Adrenal gland (tissue), 12 donors: ENCODE measurements around the gene ZNF425. TPM values are rescaled to one million over a fixed set of nuclear protein-coding genes. Genes with fewer than 3 reads are reported as not detected.
A peak's percentile ranks its signal among the peaks of the same experiment; 100 is the strongest.
"Not testable (repeated sequence)": the region's sequence is repeated elsewhere in the genome, so short reads cannot be mapped to it uniquely, and the experiment has no call there.

Experiments used
- DNase-seq, 7 donors: peaks; one replicate each; pipeline ENCODE4 v3.0.0-alpha.2; 2019 to 2020
- H3K27ac ChIP-seq, 5 donors: fragments of 200-600 bp; sonication (generic) in 4 of 5; 1 replicate in 3 of 5; 2 replicates in 2 of 5; pipeline versions ENCODE4 v1.5.1 to v1.8.0; 2016 to 2020; ENCODE audit warnings: mild to moderate bottlenecking in 1 of 5
- H3K27me3 ChIP-seq: fragments of 200-600 bp; 2 replicates; pipeline ENCODE4 v1.8.0; 2021
- H3K36me3 ChIP-seq, 2 donors: fragments of 200-600 bp; replicated peaks in 1 of 2; 1 replicate in 1 of 2; 2 replicates in 1 of 2; pipeline versions ENCODE4 v1.5.1 to v1.8.0; 2018 to 2022
- H3K4me1 ChIP-seq, 2 donors: fragments of 200-600 bp; replicated peaks in 1 of 2; 1 replicate in 1 of 2; 2 replicates in 1 of 2; pipeline versions ENCODE4 v1.5.1 to v1.8.0; 2018 to 2021
- H3K4me3 ChIP-seq, 4 donors: fragments of 200-600 bp; sonication (generic) in 3 of 4; one replicate each; pipeline ENCODE4 v1.5.1; 2016 to 2018
- H3K9me3 ChIP-seq, 3 donors: fragments of 200-600 bp; sonication (generic) in 1 of 3; replicated peaks in 1 of 3; 1 replicate in 2 of 3; 2 replicates in 1 of 3; pipeline versions ENCODE4 v1.5.1 to v1.8.0; 2016 to 2021
- POLR2A ChIP-seq, 2 donors: fragments of 450-650 bp; IDR thresholded peaks; one replicate each; pipeline ENCODE4 v1.6.1; 2017; ENCODE audit warnings: antibody characterized with exemption in 2 of 2, mild to moderate bottlenecking in 2 of 2, moderate library complexity in 1 of 2
- WGBS, 4 donors: extraction: QIAGEN DNeasy Blood & Tissue Kit in 2 of 4; methylation state at CpG; one replicate each; pipeline versions ENCODE4 v1.1.5 to v1.1.7; 2013 to 2017; 5-methylcytosine and 5-hydroxymethylcytosine counted together
- intact Hi-C, 2 donors: fragments of 100-400 bp; cut with DNase I; formaldehyde crosslinking; loops; one replicate each; pipeline versions ENCODE4 v1.14.1 to v1.15.0; 2022 to 2023
- polyA plus RNA-seq, 3 donors: library from polyadenylated mRNA; stranded (reverse); fragments of 200-250 nt in 2 of 3; fragments of 350-450 nt in 1 of 3; fragmentation: Illumina TruSeq in 1 of 3; extraction: RNeasy Lipid Tissue Mini Kit (QIAGEN cat#74804) in 1 of 3; gene quantifications; one replicate each; pipeline ENCODE4 v1.2.3, GENCODE V29; 2013 to 2014
- total RNA-seq, 9 donors: library from RNA; depleted of rRNA in 4 of 9; stranded (reverse); fragments of >200 nt in 4 of 9; fragments of 120-200 nt in 1 of 9; fragmentation: NEBNext Ultra II Directional in 1 of 9; extraction: Animal tissue kit (Norgen Biotek cat#: 25700) in 1 of 9; gene quantifications; one replicate each; pipeline versions ENCODE4 v1.1.0 to v1.2.4, GENCODE V29; 2013 to 2023
- TF ChIP-seq, protein P1 (sequence below), 6 experiments: fragments of 450-650 bp in 4 of 6; fragments of 200-600 bp in 2 of 6; sonication (generic) in 1 of 6; IDR thresholded peaks; 1 replicate in 5 of 6; 2 replicates in 1 of 6; pipeline versions ENCODE4 v1.5.1 to v1.8.0; 2016 to 2021; ENCODE audit warnings: antibody characterized with exemption in 6 of 6, mild to moderate bottlenecking in 2 of 6, moderate library complexity in 1 of 6
- donor health status: healthy with polysubstance abuse.
- donor health status: Bipolar disorder and iron deficiency.
- donor health status: DM: yes; HTN: yes; CAD: no.
- donor health status: DM: no; HTN: no; CAD: no.
- donor health status: DM: no; HTN: no; CAD: no.
- donor health status: DM: yes; HTN: yes; CAD: no.

The ZNF425 gene
- total and polyA plus RNA-seq, 12 donors: 0.36 to 3.1 (median 1.5) TPM

DNA sequence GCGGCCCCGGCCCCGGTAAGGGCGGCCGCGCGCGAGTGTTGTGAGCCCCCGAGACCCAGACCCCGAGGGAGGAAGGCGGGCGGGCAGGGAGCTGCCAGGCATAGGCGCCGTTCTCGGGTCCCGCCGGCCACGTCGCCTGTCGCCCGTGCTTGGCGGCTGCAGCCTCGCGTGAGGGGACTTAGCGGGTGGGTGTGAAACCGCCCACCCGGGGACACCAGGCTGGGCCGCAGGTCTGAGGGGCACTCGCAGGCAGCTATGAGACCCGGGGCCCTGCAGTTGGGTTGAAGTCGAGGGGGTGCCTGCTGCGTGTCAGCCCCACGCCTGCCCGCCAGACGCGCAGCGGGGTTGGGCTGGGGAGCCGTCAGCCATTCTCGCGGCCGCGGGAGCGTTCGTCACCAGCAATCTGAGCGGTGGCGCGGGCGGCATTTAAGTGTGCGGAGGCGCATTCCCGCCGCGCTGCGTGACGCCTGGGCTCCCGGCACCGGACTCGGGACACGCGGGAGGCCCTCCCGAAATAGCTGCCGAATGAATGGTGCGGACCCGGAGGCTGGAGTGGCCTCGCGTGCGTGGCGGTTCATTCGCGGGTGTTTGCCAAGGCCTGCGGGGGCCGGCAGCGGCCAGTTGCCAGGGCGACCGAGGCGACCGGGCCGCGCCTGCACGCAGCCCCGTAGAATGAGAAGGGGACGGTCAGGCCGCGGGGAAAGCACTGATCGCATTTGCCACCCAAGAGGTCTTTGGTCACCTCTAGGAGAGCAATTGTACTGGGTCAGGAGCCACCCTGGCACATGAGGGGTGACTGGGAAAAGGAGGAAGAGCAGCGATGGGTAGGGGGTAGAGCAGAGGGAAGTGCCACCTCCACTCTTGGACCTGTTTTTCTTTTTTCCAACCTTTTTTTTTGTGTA lies 21.9 kb upstream of the ZNF425 start:
- Histone ChIP-seq H3K4me3 (peak overlapping the region; percentile 69 to 83 (median 76)), H3K4me1 (peaks cover 3 to 20% of the 10 kb centered on the region in 2 donors), H3K9me3 (no peaks in the 10 kb centered on the region), H3K36me3 (no peaks in the 10 kb centered on the region), H3K27me3 (no peaks in the 10 kb centered on the region), H3K27ac (peak overlapping the region; percentile 62 to 97 (median 93))
- 0 to 1% (median 0%) methylated on average over 6 to 86 of the region's 86 CpGs for WGBS, 4 donors
- peak; percentile 59 to 82 (median 69) for DNase-seq
- TF ChIP-seq, protein P1, sequence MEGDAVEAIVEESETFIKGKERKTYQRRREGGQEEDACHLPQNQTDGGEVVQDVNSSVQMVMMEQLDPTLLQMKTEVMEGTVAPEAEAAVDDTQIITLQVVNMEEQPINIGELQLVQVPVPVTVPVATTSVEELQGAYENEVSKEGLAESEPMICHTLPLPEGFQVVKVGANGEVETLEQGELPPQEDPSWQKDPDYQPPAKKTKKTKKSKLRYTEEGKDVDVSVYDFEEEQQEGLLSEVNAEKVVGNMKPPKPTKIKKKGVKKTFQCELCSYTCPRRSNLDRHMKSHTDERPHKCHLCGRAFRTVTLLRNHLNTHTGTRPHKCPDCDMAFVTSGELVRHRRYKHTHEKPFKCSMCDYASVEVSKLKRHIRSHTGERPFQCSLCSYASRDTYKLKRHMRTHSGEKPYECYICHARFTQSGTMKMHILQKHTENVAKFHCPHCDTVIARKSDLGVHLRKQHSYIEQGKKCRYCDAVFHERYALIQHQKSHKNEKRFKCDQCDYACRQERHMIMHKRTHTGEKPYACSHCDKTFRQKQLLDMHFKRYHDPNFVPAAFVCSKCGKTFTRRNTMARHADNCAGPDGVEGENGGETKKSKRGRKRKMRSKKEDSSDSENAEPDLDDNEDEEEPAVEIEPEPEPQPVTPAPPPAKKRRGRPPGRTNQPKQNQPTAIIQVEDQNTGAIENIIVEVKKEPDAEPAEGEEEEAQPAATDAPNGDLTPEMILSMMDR (IDR thresholded peaks at IDR 0.05): no peak
- peak in 1 of 2 donors; percentile 39 for TF ChIP-seq POLR2A (IDR thresholded peaks at IDR 0.05)
- intact Hi-C loops: loop anchor here in 1 of 2 donors (10.0 kb wide), 1 partner anchor 53 kb away; the partner anchor contains the start of gene ZNF786

DNA sequence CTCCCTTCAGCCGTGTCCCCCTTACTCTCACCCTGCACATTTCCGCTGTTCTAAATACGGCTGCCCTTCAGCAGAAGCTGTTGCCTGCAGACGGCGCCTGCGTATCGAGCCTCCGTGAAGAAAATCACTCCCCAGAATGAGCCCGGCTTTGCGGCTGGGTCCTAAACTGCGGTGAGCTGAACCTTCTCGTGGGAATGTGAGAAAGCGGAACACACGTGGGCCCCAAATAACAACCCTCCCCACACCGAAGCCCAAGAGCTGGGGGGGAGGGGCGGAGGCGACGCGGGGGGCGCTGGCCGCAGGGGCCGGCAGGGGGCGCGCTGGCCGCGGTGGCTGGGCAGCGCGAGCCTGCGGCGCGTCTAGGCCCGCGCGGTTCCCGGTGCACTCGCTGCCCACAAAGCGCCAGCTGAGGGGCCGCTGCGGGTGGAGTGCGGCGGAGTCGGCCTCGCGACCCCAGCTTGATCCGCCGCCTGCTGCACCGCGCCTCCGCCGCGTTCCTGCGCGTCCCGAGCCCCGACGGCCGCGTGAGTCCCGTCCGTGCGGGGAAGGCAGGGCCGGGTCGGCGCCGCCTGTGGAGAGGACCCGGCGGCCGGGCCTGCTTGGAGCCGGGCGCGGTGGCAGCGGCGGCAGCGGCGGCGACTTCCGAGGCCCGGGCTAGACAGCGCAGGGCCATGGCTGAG lies 21.1 kb upstream of the ZNF425 start, which contains the start of gene ZNF398:
ZNF398 (plus strand) TSS at position 382 of the 680 bp plus-strand sequence; CDS start at position 672, 290 bp downstream.
- peak within 1 kb of the TSS; percentile 69 to 83 (median 76) for H3K4me3 ChIP-seq
- peaks cover 3 to 20% of the 10 kb centered on the region in 2 donors for H3K4me1 ChIP-seq
- peak within 1 kb of the TSS; percentile 62 to 97 (median 93) for H3K27ac ChIP-seq
- DNase-seq: peak; percentile 66 to 81 (median 73)
- intact Hi-C loops: loop anchor here in 1 of 2 donors (10.0 kb wide), 1 partner anchor 52 kb away; the partner anchor contains the start of gene ZNF786
- H3K36me3 ChIP-seq: no peaks in the 10 kb centered on the region
- no peaks in the 10 kb centered on the region for H3K9me3 ChIP-seq
- TF ChIP-seq POLR2A (IDR thresholded peaks at IDR 0.05): peak; percentile 71 to 84
- TF ChIP-seq, protein P1 (IDR thresholded peaks at IDR 0.05): peak; percentile 12 to 91 (median 66)
- H3K27me3 ChIP-seq: no peaks in the 10 kb centered on the region
- 0 to 1% (median 0%) methylated on average over 12 to 79 of the region's 79 CpGs for WGBS, 4 donors

DNA sequence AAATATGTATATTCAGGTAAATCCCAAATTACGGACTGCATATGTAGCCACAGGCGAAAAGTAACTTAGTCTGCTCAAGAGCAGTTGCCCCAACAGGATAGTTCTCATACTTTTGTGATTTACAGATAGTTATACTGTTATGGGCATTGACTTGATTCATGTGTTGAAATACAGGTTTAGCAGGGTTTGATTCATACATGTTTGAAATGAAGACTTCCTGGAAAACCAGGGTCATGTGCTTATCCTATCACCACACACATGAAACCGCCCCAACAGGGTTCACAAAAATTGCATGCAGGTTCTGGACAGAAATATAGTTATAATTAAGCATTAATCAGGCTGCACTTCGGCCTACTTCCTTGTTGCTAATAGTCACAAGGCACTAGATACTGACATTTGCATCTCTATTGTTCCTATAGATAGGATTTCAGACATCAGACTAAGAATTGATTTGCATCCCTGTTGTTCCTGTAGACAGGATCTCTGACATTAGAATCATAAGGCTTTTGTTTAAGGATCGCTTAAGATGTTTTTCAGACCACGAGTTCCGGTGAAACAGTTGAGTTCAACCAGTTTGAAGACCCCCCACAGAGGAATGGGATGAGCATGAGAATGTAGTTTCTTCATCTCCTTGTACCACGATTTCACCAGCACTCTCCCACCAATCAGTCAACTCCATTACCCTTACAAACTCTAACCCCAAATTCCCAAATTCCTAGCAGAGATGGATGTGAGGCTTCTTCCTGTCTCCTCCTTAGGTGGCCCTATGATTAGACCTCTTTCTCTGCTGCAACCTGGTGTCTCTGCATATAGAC lies 19.1 kb upstream of the ZNF425 start:
- H3K27me3 ChIP-seq: no peaks in the 10 kb centered on the region
- H3K9me3 ChIP-seq: no peaks in the 10 kb centered on the region
- peaks cover 3 to 20% of the 10 kb centered on the region in 2 donors for H3K4me1 ChIP-seq
- no peak for DNase-seq
- WGBS, 4 donors: 86 to 95% (median 92%) methylated on average over 8 of the region's 8 CpGs
- H3K36me3 ChIP-seq: no peaks in the 10 kb centered on the region
- TF ChIP-seq, protein P1 (IDR thresholded peaks at IDR 0.05): no peak
- no peak for TF ChIP-seq POLR2A (IDR thresholded peaks at IDR 0.05)
- H3K27ac ChIP-seq: no peak overlapping the region
- no peak overlapping the region for H3K4me3 ChIP-seq
- intact Hi-C loops: loop anchor here in 1 of 2 donors (10.0 kb wide), 1 partner anchor 50 kb away; the partner anchor contains the start of gene ZNF786

DNA sequence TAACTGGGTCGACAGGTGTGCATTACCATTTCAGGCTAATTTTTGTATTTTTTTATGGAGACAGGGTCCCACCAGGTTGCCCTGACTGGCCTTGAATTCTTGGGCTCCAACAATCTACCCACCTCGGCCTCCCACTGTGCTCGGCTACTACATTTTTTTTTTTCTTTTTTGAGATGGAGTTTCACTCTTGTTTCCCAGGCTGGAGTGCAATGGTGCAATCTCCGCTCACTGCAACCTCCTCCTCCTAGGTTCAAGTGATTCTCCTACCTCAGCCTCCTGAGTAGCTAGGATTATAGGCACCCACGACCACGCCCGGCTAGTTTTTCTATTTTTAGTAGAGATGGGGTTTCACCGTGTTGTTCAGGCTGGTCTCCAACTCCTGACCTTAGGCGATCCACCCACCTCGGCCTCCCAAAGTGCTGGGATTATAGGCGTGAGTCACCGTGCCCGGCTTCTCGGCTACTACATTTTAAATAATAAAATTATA lies 18.4 kb upstream of the ZNF425 start:
- not testable (repeated sequence) for H3K4me3 ChIP-seq, H3K36me3 ChIP-seq, H3K27me3 ChIP-seq, H3K9me3 ChIP-seq, DNase-seq, H3K27ac ChIP-seq
- WGBS, 4 donors: 82 to 85% (median 83%) methylated on average over 14 of the region's 14 CpGs
- H3K4me1 ChIP-seq: peaks cover 3 to 16% of the 10 kb centered on the region in 2 donors
- intact Hi-C loops: loop anchor here in 1 of 2 donors (10.0 kb wide), 1 partner anchor 50 kb away; the partner anchor contains the start of gene ZNF786
